ENCODE data around the gene ADAMTS17.

DNA sequence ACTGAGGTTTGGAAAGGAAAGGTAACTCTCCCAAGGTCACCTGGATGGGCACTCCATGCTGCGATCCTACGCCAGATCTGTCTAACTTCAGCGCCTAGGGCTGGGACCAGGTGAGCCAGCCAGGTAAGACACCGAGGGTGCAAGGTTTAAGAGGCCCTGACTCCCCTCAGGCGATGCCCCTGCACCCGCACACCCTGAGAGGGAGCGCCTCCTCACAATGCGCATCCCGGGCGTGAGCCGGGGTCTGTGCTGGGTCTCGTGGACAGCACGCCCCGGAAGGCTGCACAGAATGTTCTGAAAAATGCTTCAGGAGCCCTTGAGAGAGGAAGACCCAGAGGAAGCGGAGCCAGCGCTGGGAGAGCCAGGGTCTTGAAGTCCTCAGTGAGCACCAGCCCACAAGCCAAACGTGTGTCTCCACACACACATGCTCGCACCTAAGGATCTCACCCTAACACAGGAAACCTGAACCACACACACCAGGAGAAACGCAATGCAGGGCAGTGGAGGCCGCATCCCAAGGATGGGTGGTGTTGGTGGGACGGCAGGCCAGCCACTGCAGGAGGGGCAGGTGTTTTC lies 142.0 kb downstream of the ADAMTS17 start:
- TF ChIP-seq, protein P1, sequence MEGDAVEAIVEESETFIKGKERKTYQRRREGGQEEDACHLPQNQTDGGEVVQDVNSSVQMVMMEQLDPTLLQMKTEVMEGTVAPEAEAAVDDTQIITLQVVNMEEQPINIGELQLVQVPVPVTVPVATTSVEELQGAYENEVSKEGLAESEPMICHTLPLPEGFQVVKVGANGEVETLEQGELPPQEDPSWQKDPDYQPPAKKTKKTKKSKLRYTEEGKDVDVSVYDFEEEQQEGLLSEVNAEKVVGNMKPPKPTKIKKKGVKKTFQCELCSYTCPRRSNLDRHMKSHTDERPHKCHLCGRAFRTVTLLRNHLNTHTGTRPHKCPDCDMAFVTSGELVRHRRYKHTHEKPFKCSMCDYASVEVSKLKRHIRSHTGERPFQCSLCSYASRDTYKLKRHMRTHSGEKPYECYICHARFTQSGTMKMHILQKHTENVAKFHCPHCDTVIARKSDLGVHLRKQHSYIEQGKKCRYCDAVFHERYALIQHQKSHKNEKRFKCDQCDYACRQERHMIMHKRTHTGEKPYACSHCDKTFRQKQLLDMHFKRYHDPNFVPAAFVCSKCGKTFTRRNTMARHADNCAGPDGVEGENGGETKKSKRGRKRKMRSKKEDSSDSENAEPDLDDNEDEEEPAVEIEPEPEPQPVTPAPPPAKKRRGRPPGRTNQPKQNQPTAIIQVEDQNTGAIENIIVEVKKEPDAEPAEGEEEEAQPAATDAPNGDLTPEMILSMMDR (IDR thresholded peaks at IDR 0.05; ENCODE audit: poor library complexity): no peak
- TF ChIP-seq EZH2phosphoT487 (IDR thresholded peaks at IDR 0.05; ENCODE audit: low read depth, severe bottlenecking, unreplicated experiment): no peak
- no peak for TF ChIP-seq EZH2 (IDR thresholded peaks at IDR 0.05; ENCODE audit: borderline replicate concordance)

Measured in hepatocyte (in vitro differentiated cells).